CD4-positive, alpha-beta T cell treated with Interleukin-17A for 4 hours (primary cell): ENCODE measurements around the gene ATPAF1.

Experiments used
- DNase-seq: peaks from one replicate; pipeline ENCODE4 v3.0.0-alpha.2; 2020; ENCODE audit warnings: mixed read lengths

Gene ATPAF1

DNA sequence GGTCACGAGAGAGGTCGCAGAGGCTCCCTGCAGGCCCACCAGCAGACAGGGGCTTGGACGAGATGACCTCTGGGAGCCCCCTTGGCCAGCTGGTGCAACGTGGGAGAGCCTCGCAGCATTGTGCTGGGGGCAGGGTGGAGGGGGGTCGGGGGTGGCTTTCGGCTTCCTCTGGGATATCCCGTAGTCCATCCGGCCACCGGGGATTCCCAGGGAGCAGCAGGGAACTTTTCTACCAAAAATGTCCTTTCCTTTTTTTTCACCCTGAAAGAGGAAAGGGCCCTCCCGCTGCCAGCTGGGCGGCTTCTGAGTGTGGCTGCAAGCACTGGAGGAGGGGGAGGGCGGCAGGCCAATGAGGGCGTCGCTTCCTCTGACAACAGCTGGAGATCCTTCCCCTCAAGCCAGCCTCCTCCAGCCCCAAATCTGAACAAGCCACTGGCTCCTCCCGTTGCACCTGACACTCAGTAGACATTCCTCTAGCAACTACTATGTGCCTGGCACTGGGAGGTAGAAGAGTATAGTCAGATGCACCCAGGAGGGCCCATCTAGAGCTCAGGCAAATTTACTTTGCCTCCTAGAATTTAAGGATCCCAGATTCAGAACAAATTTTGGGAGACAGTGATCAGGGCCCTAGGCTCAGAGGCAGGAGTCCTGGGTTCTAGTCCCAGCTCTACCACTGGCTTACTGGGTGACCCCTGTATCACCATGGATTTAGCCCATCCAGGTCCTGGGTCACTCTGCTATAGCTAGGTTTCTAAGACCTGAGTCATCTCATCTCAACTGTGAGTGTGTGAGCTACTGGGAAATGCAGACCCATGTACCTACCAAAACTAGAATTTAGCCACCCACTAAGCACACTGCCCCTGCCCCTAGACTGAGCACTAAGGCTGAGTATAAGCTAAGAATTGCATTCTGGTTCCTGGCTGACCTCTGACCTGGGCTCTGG, 54.2 kb downstream of the ATPAF1 start:
- DNase-seq, result peak; percentile 66

DNA sequence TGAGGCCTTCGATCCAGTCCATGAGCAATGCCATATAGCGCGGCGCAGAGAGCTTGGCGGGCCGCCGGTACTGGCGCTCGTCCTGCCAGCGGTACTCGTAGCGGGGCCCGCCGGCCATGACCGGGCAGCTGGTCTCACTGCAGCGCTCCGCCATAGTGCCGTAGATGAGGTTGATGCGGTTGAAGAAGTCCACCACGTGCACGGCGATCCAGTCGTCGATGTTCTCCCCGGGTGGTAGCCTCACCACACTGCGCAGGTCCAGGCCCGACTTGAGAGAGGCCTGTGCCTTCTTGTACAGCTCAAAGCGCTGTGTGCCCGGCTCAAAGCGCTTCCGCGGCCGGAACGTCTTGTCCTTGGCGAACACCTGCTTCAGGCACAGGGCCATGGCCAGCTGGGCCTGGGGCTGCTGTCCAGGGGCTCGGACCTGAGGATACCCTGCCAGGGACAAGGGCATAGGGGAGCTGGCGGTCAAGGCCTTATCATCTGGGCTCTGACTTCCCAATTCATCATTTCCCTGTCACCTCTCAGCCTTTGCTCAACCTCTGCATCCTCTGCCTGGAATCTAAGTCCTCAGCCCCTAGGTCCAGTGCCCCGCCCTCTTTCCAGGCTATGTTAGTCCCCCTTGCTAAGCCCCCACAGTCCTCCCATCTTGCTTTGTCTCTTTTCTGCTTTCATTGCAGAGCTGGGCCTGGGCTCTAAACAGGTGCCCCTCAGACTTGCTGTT, 55.1 kb downstream of the ATPAF1 start:
- no peak for DNase-seq

DNA sequence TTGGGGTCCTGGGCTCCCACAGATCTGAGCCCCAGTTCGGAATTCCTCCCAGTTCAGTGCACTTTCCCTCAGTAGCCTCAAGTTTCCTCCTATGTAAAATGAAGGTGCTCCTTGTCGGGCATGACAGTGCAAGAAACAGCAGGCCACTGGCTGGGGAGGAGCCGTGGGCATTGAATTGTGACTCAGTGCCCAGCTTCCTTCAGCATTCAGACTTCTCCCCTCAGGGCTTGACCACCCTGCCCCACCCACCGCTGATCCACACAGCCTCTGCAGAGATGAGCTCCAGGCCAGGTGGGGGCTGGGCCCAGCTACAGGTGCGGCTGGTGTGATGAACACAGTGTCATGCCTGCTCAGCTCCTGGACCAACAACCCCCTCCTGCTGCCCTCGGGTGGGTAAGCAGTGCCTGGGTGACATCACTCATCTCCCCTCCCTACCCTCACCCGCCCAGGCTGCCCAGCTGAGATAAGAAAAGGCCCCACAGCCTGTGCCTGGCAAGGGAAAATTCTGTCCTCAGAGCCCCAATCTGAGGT, 56.4 kb downstream of the ATPAF1 start:
- no peak for DNase-seq

DNA sequence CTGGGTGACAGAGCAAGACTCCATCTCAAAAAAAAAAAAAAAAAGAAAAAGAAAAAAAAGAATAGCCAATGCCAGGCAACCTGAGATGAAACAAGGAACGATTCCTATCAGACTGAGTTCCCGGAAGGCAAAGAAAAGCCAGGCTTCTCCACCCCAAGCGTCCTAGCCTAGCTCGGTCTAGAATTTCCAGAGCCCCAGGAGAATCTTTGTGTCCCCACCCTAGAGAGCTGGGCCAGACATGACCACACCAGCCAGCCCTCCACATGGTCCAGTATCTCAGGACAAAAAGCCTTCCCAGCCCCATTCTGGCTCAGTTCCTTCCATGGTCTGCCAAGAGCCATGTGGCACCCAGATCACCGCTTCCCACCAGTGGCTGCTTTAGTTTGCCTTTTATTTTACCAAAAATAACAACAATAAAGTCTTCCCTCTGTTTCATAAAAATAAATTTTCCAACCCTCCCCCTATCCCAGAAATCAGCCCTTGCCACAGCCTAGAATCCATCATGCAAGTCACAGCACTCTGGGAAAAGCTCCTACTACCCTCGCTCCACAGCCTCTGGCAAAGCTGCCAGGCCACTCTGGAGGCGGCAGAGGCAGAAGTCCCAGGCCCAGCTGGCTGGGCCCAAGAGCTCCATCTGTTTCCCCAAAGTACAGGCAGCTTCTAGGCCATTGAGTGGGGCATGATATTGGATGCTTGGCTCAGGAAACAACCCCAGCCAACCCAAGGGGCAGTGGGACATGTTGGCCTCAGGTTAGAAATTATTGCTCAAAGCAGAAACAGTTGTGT, 60.6 kb downstream of the ATPAF1 start:
- DNase-seq, result no peak

DNA sequence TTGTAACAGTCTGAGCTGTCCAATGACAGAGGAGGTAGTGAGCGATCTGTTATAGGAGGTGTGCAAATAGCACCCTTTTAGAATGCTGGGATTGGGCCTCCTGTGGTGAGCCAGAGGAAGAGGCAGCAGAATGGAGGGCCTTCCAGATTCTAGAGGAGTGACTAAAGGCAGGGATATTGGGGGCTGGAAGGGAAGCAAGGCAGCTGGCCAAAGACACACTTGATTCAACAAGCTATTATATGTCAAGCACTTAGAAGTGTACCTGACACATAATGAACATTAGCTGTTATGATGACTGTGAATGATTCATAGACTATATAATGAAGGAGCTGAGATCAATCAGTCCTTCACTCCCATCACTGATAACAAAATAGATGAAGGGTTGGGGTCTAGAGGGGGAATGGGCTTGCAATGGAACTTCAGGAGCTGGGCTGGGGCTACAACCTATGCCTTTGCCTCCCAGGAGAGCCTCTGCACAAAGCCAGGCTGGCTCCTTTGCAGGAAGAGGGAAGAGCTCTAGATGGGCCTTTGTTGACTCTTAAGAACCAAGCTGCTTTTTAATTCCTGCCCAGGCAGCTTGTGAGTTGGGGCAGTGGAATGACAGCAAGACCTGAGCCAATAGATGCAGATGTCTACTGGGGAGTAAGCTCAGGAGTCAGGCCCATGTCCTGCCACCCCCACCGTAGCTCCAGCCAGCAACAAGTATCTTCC, 61.8 kb downstream of the ATPAF1 start:
- no peak for DNase-seq

DNA sequence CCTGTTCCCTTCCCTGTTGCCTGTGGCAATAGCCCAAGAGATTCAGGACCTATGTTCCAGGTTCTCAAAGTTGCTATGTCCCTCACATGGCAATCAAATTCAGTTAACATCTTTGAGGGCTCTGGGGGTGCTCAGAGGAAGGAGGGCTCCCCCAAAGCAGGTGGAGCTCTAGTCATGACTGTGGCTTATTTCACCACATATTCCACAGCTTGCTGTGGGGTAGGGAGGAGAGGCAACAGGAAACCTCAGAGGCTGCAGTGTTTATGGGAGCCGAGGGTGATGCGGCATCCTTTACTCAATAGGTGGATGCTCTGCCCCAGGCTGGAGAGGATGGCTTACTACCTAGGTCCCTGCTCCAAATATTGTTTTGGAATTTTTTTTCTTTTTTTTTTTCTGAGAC, 62.9 kb downstream of the ATPAF1 start:
- DNase-seq, result peak; percentile 46

DNA sequence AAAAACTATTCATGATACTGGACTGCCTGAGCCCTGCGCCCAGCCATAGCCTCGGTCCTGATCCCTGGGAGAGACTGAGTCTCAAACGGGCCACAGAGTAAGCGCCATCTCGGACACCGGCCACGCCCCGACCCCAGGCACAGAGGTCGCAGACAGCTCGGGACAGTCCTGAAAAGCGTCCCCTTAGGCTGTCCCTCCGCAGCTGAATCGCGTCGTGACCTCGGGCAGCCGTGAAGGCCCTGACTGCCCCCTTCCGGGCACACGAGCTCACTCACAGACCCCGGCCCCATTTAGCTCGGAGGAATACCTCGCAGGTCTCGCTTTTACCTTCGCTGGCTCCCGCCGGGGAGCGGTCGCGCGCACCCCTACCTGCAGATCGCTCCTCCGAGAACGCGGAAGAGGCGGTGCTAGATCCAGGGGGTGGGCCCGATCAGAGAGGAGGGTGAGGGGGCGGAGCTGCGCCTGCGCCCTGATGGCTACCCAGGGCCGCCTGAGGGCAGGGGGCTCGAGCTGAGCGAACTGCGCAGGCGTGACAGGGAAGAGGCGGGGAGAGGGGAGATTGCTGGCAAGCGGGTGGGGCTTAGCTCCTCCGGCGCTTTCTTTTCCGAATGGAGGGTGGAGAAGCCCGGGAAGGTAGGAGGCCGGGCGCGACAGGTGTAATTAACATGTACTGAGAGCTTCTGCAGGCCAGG, 64.2 kb downstream of the ATPAF1 start, which contains the start of gene MKNK1:
TSS of gene MKNK1 (minus strand) at position 411 of the 692 bp plus-strand sequence. CDS start 20,941 bp downstream, outside the sequence.
- peak; percentile 99 for DNase-seq

DNA sequence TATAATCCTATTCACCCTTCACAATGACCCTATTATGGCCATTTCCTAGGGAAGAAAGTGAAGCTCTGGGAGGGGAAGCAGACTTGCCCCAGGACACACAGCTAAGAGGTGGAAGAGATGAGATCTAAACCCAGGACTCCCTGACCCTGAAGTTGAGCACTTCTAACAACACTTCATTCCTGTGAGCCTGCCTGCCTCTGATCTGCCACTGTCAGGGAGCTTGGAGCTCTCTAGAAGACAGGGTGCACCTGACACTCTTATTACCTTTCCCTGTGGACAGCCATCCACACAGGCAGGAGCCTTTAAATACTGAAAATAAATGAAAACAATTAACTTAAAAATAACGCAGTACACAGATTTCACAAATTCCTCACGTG, 64.7 kb downstream of the ATPAF1 start:
- peak; percentile 18 for DNase-seq

DNA sequence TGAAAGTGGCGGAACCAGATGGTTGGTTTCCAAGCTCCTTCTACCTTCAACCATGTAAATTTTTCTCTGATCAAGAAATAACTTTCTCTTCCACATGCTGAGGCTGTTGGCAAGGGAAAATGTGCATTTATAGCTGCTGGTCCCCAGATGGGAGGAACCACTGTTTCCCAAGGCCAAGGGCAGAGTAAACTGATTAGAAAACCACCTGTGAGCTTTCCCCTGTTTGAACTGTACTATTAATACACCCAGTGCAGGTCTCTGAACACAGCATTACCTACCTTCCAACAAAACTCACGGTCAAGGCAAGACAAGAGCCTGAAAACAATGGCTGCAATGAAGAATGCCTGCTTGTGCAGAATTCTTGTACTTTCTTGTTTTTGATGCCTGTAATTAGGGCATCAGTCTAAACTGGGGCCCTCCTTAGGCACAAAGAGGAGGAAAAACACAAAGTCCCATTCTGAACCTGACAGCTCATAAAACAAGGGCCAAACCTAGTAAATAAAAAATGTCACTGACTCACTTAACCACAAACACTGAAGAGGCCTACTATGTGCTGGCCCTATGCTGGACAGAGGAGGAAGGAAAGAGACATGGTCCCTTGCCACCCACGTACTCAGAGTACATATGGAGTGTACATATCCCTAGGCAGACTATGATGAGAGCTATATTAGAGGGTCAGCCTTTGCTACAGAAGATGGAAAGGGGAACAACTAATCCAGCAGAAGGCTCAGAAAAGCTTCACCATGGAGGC, 66.7 kb downstream of the ATPAF1 start:
- no peak for DNase-seq

DNA sequence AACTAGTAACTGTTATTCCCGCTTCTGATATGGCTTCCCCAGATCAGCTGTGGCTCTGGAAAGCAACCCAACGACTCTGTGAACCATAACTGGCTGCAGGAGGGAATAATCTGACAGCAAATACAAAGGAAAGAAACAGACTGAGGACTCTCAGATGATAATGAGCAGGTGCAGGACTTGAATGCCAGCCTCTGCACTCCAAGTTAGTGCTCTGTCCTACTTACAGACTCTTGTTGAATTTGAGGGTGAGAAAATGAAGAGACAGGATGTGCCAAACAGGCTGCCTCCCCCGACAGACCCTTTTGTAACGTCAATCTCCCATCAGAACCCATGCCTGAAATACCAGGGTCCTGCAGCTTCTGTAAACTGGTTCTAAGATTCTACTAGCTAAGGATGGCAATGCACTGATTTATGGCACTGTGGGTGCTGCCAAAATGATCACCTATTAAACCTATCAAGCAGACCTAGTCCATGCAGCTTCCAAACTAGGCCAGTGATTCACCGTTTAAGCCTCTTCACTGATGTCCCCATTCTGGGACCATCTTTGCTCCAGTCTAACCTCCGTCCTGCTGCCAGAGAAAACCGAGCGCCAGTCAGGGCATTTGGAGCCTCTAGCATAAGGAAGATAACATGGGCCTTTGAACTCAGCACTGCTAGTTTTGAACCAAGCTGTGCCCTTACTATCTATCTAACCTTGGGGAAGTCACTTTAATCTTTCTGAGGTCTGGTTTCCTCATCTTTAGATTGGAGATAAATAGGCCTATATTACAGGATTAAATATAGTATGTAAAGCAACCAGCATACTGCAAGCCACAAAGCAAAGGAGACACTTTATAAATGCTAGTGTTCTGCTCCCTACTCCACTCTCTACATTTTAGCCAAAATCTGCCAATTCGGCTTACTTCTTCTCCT, 68.8 kb downstream of the ATPAF1 start:
- no peak for DNase-seq

DNA sequence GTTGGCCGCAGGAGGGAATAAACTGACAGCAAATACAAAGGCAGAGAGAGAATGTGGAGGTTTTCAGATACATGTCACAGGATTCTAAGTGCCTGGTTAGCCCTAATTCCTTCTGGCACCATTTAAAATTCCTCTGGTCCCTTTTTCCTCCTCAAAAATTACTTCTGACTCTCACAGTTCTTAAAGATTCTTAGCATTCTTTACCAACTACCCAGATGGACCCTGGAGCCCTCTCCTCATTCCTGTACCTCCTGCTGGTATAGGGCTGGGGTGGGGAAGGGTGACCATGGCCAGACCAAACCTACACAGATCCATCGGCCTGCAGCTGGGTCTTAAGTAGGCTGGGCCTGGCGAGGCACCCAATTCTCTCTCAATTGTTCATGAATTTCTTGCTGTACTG, 71.3 kb downstream of the ATPAF1 start:
- DNase-seq, result no peak

DNA sequence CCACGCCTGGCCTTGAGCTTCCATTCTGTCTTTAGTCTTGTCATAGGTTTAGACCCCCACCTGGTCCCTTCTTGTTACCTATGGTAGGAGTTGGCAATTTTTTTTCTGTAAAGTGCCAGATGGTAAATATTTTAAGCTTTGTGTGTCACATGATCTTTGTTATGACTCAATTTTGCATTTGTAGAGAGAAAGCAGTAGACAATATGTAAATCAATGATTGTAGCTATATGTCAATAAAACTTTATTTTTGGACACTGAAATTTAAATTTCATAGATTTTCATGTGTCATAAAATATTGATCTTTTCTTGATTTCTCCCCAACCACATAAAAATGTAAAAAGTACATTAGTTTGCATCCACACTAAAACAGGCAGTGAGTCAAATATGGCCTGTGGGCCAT, 72.1 kb downstream of the ATPAF1 start:
- no peak for DNase-seq

DNA sequence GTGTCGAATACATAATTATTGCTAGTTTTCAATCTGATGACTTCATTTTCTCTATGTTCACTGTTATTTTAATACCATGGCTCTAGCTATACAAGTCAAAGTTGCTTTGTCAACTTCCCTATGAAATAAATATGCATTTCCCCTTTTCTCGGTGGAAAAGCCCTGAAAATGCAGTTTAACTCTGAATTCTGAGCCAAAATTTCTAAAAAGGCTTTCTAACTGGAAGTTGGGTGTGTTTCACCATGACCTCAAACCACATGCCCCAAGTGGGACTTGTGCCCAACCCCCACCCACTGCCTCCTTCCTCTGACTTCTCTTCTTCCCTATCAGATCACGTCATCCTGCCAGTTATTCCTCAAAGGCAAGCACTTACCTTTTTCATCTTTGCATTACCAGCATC, 73.0 kb downstream of the ATPAF1 start:
- DNase-seq, result peak; percentile 35

DNA sequence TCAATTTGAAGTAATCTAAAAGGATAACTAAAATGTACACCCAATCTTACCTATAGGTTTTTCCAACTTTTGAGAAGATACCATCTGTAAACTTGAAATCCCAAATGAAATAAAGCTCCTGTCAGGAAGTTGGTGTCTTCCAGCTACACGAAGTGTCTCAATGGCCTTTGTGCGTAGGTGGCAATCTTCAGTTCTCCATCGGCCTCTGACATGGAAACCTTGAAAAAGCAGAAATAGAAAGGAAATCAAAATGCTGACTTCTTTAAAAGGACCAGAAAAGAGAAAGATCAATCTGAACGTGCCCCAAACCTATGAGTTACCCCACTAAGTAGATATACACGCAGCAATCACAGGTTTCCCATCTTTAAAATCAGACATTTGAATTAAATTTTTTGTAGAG, 74.1 kb downstream of the ATPAF1 start:
- no peak for DNase-seq

DNA sequence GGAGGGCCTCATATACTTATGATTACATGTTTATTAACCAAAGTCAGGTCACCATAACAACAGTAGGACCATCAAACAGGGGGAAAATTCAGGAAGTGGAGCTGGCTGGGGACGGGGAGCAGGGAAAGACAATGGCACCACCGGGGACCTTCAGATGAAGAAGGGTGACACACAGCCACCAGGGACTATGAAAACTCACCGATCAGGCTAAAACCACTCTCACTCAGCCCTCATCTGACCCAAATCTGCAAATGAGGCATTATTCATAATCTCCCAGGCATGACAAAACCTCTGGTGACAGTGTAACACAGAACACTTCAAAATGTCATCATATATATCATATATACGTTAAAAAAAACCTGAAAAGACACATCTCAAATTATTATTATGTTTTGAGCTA, 75.3 kb downstream of the ATPAF1 start:
- no peak for DNase-seq

DNA sequence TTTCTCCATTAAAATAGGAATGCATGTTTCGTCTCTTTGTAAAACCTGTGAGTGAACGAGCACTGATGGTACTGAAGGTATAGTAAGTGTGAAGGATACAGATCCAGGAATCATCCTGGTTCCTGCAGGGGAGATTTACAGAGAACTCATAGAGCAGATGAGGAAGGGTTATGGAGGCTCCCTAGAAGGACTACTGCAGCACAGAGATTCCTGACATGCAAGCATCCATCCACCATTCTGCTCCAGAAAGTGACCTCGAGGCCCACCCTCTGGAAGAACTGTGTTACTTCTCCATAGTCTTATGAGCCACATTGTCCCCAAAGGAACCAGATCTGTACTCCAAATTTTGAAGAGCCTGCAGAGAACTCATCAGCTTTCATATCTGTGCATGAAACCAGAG, 78.6 kb downstream of the ATPAF1 start:
- DNase-seq, result no peak

DNA sequence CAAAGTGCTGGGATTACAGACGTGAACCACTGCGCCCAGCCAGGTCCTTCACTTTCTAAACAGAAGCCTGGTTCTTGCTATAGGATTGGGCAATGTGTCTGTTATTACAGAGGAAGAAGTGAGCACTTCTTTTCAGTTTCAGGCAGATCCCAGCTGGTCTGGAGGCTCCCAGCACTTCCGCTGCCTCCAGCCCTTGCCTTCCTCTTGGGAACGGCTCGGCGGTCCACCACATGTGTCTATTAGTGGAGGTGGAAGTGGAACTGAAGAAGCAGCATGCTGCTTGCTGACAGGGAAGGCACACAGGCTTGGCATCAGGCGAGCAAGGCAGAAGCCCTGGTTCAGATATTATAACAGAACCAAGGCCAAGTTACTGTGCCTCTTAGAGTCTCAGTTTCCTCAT, 81.1 kb downstream of the ATPAF1 start:
- DNase-seq, result no peak

DNA sequence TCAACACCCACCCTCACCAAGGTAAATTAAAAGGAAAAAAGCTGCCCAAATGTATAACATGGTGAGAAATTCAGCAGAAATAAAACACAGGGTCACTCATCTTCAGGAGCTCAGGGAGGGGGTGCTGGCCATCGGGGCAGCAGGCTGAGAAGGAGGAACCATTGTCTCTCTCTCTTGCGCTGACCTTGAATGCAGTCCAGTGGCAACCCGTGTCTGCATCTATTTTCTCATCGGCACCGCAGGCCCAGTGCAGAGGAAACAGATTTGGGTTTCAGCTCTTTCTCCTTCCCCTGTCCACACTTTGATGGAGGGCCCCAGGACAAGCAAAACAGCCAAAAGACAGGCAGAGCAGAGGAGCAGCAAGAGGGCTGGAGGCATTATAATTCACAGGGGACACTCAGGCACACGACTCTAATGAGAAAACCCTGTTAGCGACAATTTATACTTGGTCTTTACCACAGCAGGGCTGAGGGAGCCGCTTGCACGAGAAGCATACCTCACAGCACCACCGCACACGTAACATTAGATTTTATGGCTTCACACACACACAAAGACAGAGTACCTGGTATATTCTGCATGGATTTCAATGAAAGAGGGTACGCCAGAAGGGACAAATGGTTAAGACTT, 82.7 kb downstream of the ATPAF1 start:
- no peak for DNase-seq

DNA sequence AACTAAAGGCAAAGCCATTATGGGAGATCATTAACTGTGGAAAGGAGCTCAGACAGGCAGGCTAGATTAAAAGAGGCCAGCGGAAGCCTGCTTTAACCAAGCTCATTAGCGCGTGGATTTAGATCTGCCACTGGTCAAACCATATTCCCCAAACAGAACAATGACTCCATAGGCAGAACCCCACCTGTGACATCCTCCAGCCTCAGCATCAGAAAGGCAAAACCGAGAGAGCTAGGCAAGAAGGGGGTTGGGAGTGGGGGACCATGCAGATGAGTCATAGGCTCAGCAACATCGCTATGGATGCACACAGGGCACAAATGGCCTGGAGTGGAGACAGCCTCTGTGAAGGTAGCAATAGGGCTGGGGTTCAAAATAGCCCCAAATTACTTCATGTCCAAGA, 84.7 kb downstream of the ATPAF1 start:
- DNase-seq, result no peak
